Stimulated activated CD8-positive, alpha-beta memory T cell treated with anti-CD3 and anti-CD28 coated beads, Interleukin-7, amount 100 ng/mL, for 48 hours (primary cell): ENCODE measurements around the gene SENP1.
"Not testable (repeated sequence)": the region's sequence is repeated elsewhere in the genome, so short reads cannot be mapped to it uniquely, and the experiment has no call there.

ENCODE experiments used
- DNase-seq, 2 donors: peaks; one replicate each; pipeline ENCODE4 v3.0.0-alpha.2; 2020; ENCODE audit warnings: low read depth in 1 of 2; ENCODE audit errors: extremely low read depth in 1 of 2

SENP1 gene

GRCh38 chr12:48105867-48106680 is at the start of gene SENP1:
SENP1 (minus strand) TSS chr12:48106079; CDS start chr12:48101472, 4,607 bp downstream.
- DNase-seq: peak; percentile 82 to 86

- no peak for DNase-seq
Observed at GRCh38 chr12:48151103-48151771, 45.4 kb upstream of the SENP1 start.

DNA sequence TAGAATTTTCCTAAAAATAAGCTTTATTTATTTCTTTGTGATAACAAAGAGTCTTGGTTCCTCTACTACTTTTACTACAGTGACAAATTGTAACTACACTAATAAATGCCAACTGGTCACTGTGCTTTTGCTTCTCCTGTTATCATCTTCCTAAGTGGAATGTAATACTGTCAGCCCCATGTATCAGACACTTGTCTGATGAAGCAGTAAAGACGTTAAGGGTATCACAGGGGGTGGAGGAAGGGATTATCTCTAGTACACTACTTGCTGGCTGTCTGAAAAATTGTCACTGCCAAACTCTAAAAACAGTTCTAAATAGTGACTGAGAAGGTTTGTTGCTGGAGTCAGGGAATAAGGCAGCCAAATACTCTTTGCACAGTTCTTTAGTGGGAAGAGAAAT is 40.1 kb upstream of the SENP1 start:
- DNase-seq: no peak

DNA sequence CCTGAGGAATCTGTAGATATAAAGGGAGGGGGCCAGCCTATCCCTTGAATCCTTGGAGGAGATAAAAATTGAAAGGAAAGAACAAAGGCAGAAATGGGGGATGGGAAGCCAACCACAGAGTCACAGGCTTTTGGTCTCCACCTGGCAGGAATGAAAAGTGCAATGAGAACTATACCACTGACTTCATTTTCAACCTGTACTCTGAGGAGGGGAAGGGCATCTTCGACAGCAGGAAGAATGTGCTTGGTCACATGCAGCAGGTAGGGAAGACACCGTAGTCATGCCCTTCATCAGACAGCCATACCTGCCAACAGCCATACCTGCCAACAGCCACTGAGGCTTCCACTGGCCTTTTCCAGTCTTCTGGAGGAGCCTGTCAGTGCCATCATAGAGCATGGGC is 38.0 kb upstream of the SENP1 start:
- no peak for DNase-seq

DNA sequence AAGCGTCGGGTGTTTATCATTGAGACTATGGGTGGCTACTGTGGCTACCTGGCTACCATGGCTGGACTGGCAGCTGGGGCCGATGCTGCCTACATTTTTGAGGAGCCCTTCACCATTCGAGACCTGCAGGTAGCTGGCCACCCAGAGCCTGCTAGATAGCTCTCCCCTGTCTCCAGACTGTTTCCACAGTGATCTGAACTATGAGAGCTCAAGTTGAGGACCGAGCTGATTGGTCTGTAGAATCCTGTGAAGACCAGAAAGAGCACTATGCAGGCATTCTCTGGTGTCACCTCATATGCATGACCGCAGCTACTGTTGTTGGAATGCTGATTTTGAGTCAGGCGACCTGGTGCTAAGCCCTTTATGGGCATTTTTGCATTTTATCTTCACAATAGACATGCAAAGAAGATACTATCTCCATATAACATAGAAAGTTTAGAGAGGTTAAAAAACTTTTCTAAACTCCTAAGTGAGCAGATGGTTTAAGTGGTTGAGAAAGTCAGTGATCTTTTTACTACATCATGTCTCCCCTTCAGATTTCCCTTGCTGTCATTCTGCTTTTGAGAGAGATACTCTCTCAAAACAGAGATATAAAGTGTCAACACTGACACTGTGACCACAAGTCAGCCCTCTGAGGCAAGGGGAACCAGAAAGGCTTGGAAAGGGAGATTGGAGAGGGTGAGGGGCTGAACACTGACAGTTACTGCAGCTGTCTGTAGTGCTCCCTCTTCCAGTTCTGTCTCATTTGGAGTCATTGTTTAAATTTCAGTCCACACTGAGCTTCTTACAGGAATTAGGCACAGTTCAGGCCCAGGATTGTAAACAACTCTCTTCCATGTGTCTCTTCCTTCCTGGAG is 37.2 kb upstream of the SENP1 start:
- DNase-seq: no peak

DNA sequence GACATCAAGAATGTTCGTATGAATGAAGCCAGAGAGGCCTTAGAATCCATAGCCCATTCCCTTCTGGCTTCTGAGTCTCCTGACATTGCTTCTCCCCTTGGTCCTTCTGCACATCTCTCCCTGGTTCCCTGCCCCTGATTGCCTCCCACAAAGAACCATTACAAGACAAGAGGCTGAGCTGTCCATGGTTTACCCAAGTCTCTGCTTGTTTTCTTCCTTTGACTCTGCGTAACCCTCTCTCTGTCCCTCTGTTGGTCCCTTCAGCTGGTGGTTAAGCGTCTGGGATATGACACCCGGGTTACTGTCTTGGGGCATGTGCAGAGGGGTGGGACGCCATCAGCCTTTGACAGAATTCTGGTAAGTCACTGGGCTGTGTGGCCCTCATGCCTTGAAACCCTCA is 29.1 kb upstream of the SENP1 start:
- no peak for DNase-seq

GRCh38 chr12:48132826-48133225 is 26.9 kb upstream of the SENP1 start:
- no peak for DNase-seq

DNA sequence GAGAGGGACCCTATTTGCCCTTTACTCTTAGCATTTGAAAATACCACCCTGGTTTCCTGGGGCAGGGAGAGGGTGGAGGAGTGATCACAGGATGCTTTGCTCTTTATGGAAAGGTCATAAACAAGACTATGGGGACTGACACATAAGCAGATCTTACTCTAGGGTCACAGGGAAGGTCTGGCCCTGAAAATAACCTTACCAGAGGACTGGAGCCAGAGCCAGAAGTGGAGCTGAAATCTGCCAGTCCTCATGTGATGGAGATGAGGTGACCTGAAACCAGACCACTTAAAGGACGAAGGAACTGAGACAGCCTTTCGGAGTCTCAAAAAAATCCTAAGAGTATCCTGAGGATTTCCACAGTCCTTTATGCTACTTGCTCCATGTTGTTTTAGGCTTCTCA is 25.6 kb upstream of the SENP1 start:
- no peak for DNase-seq

GRCh38 chr12:48129376-48129775 is 23.5 kb upstream of the SENP1 start:
- no peak for DNase-seq

DNA sequence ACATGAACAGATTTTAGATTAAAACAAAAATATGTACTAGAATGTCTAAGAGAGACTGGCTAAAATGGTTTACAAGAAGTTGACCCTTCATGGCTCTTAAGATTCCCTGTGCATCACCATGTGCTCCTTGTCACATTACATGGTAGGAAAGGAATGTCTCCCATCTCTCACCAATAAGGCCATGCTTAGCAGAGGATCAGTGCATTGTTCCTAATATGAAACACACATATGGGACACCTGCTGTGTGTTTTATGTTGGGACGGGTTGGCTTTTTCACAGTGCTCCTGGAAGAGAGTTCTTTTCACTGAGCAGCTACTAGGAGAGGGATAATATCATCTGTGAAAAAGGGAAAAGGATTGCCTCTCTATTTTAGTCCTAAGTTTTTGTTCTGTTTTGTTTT is 22.9 kb upstream of the SENP1 start:
- DNase-seq: no peak

DNA sequence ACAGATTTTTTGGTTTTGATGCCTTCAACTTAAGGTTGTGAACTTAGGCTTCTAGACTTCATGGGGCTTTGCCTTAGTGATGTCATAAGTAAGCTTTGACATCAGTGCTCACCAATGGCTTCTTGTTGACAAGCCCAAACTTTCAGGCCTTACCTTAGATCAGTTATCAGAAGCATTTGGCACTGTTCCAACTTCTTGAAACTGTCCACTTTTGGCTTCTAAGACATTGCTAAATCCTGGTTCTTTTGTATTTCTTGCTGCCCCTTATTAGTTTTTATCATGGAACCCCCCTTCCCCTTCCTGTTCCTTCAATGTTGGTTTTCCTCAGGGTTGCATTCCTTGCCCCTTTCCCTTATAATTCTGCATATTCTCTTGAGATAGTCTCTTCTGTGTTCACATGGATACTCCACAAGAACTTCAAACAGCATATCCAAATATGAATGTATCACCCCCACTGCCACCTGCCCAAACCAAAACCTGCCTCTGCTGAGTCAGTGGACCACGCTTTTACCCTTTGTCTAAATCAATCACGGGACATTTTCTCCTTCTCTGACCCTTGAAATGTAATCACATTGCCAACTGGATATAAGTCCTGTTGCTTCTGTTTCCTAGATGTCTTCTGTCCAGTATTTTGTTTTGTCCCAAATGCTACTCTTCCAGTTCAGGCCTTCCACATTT is 21.2 kb upstream of the SENP1 start:
- DNase-seq: no peak

DNA sequence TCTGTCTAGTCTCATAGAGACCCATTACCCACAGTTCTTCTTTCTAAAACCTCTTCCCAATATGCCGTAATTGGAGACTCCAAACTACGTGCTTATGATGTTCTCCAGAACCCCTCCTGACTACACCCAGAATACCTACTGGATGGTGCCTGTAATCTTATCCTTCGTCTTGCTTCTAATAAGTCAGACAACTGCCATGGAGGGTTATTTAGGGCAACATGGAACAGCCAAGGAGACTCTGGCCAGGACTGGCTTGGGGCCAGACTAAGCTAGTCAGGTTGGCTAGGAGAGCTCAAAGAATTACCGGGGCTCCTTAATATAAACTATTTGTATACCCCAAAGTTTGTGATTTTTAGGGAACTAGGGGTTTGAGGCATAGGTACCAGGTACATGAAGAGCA is 20.1 kb upstream of the SENP1 start:
- DNase-seq: no peak

DNA sequence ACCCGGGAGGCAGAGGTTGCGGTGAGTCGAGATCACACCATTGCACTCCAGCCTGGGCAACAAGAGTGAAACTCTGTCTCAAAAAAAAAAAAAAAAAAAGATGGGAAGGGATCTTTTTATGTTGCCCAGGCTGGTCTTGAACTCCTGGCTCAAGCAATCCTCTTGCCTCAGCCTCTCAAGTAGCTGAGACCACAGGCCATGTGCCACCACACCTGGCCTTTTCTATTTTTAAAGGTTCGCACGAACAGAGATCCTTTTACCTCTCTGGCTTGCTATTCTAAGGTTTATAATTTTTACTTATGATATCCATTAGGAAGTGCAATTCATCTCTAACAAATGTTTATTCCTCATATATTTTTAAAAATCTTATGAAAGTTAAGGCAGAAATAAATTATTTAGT is 19.7 kb upstream of the SENP1 start:
- not testable (repeated sequence) for DNase-seq

DNA sequence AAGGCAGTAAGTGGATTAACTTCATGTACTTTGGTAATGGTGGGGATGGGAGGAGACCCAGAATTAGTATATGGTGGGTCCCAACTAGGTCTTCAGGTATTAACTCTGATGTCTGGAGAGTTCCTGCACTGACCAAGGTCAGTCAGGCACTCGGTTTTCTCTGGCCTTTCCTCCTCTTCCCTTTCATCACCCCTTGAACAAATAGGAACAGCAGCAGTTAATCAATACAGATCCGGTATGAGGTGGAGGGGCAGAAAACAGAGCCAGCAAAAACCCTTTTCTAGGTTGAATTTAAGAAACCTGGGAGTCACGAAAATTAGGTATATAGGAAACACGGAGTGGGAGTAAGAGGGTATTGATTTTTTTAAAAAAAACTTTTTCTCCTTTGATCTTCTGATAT is 17.3 kb upstream of the SENP1 start:
- DNase-seq: no peak

GRCh38 chr12:48122065-48122834 is 16.4 kb upstream of the SENP1 start:
- DNase-seq: no peak

GRCh38 chr12:48121522-48121921 is 15.6 kb upstream of the SENP1 start:
- no peak for DNase-seq

DNA sequence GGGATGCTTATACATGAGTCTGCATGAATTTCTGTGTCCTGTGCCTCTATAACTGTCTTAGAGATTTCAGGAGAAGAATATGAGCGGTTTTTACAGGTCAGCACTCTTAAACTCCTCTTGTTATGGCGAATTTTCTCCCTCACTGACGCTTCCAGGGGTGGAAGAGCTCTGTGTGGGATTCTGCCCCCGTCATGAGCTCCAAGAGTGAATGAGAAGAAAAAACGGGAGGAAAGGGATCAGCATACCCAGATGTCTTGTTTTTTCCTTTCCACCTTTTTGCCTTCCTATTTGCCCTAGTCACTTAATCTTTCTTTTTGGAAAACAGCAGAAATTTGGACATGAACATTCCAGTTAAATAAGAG is 13.9 kb upstream of the SENP1 start:
- DNase-seq: no peak

DNA sequence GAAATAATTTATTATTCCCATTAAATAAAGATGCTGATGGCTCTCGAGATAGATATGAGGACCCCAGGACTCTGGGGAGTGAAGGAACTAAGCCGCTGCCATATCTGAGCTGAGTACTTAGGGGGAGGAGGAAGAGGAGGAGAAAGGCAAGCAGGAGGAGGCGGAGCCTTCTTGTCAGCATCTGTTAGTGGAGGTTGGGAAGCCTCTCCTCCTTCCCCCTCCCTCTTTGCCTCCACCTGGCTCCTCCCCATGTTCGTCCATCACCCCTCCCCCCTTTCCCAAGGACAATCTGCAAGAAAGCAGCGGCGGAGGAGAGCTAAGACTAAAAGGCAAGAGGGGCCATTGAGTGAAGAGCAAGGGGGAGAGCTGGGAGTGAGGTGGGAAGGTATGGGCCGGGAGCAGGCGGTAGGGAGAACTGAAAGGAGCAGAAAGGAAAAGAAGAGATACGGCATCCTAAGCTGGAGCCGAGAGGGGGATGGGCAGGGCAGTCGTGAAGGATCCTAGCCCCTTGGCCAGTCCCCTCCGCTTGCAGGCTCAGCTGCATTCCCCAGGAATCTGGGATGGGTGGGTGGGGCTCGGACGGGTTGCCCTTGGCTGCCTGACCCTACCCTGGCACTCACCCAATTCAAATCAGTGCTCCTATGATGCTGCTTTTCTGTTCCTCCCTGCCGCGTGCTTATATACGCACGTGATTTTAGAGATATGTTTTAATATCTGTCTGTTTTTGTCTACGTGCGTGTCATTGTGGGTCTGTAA is 13.4 kb upstream of the SENP1 start, which contains the start of gene PFKM:
PFKM (plus strand) TSS at position 287 of the 756 bp plus-strand sequence. CDS start 3,411 bp downstream, outside the sequence.
- peak; percentile 30 to 77 for DNase-seq

GRCh38 chr12:48118284-48118871 is 12.5 kb upstream of the SENP1 start:
- DNase-seq: no peak
